ENCODE measurements around the gene SPRED2.

Gene SPRED2

GRCh38 chr2:65353927-65354326 is 78.5 kb downstream of the SPRED2 start:
- Histone ChIP-seq H3K4me1 (ENCODE audit: control insufficient read depth, low read length) (peaks cover 99% of the 10 kb centered on the region), H3K36me3 (ENCODE audit: control insufficient read depth, low read length) (no peaks in the 10 kb centered on the region; the same call in 1 of the 2 replicates), H3K79me2 (ENCODE audit: control insufficient read depth, low read length) (peaks cover 91% of the 10 kb centered on the region), H3K27ac (ENCODE audit: low read depth, low read length) (peak overlapping the region; percentile 47; the same call in 1 of the 2 replicates), H3K4me3 (ENCODE audit: low read length) (peak overlapping the region; percentile 47), H3K27me3 (ENCODE audit: control insufficient read depth, low read length) (no peaks in the 10 kb centered on the region), H4K20me1 (ENCODE audit: control insufficient read depth, insufficient read depth, low read depth, low read length) (no peaks in the 10 kb centered on the region), H3K9me2 (replicated peaks; ENCODE audit: control insufficient read depth, low read length) (no peaks in the 10 kb centered on the region), H3K9me3 (ENCODE audit: control insufficient read depth, insufficient read depth, low read length) (no peaks in the 10 kb centered on the region), H3K4me2 (ENCODE audit: low read length) (peak overlapping the region; percentile 72), H3F3A (ENCODE audit: control insufficient read depth, insufficient read depth) (peaks cover 14% of the 10 kb centered on the region; the same call in 1 of the 2 replicates)
- TF ChIP-seq EZH2phosphoT487 (IDR thresholded peaks at IDR 0.05; ENCODE audit: borderline replicate concordance, low read length) = no peak
- TF ChIP-seq CTCF (IDR thresholded peaks at IDR 0.05; ENCODE audit: low read depth, low read length, poor library complexity, severe bottlenecking) = no peak

- Histone ChIP-seq H3K36me3 (ENCODE audit: control insufficient read depth, low read length) (no peaks in the 10 kb centered on the region; the same call in 1 of the 2 replicates), H3K4me2 (ENCODE audit: low read length) (peak overlapping the region; percentile 58; the same call in 1 of the 2 replicates), H3K9me3 (ENCODE audit: control insufficient read depth, insufficient read depth, low read length) (no peaks in the 10 kb centered on the region), H3K4me3 (ENCODE audit: low read length) (no peak overlapping the region), H3K79me2 (ENCODE audit: control insufficient read depth, low read length) (peaks cover 91% of the 10 kb centered on the region), H3K9me2 (replicated peaks; ENCODE audit: control insufficient read depth, low read length) (no peaks in the 10 kb centered on the region), H3F3A (ENCODE audit: control insufficient read depth, insufficient read depth) (peaks cover 14% of the 10 kb centered on the region; the same call in 1 of the 2 replicates), H3K27me3 (ENCODE audit: control insufficient read depth, low read length) (no peaks in the 10 kb centered on the region), H3K27ac (ENCODE audit: low read depth, low read length) (no peak overlapping the region), H4K20me1 (ENCODE audit: control insufficient read depth, insufficient read depth, low read depth, low read length) (no peaks in the 10 kb centered on the region), H3K4me1 (ENCODE audit: control insufficient read depth, low read length) (peaks cover 91% of the 10 kb centered on the region)
- TF ChIP-seq EZH2phosphoT487 (IDR thresholded peaks at IDR 0.05; ENCODE audit: borderline replicate concordance, low read length) (no peak), CTCF (IDR thresholded peaks at IDR 0.05; ENCODE audit: low read depth, low read length, poor library complexity, severe bottlenecking) (peak; percentile 53)
Observed at GRCh38 chr2:65353046-65353445, 79.4 kb downstream of the SPRED2 start.

- H3K36me3 ChIP-seq (ENCODE audit: control insufficient read depth, low read length) = peaks cover 3% of the 10 kb centered on the region; the same call in 1 of the 2 replicates
- no peaks in the 10 kb centered on the region for H3K9me3 ChIP-seq (ENCODE audit: control insufficient read depth, insufficient read depth, low read length)
- H3K79me2 ChIP-seq (ENCODE audit: control insufficient read depth, low read length) = peaks cover 91% of the 10 kb centered on the region
- no peaks in the 10 kb centered on the region for H3K27me3 ChIP-seq (ENCODE audit: control insufficient read depth, low read length)
- peak overlapping the region; percentile 58 for H3K4me2 ChIP-seq (ENCODE audit: low read length)
- no peaks in the 10 kb centered on the region for H4K20me1 ChIP-seq (ENCODE audit: control insufficient read depth, insufficient read depth, low read depth, low read length)
- peak overlapping the region; percentile 42 for H3K4me3 ChIP-seq (ENCODE audit: low read length)
- no peaks in the 10 kb centered on the region for H3K9me2 ChIP-seq (replicated peaks; ENCODE audit: control insufficient read depth, low read length)
- H3K27ac ChIP-seq (ENCODE audit: low read depth, low read length) = peak overlapping the region; percentile 68
- peaks cover 81% of the 10 kb centered on the region for H3K4me1 ChIP-seq (ENCODE audit: control insufficient read depth, low read length)
- H3F3A ChIP-seq (ENCODE audit: control insufficient read depth, insufficient read depth) = peaks cover 11% of the 10 kb centered on the region; the same call in 1 of the 2 replicates
- no peak for TF ChIP-seq EZH2phosphoT487 (IDR thresholded peaks at IDR 0.05; ENCODE audit: borderline replicate concordance, low read length)
- no peak for TF ChIP-seq CTCF (IDR thresholded peaks at IDR 0.05; ENCODE audit: low read depth, low read length, poor library complexity, severe bottlenecking)
Observed at GRCh38 chr2:65351948-65352595, 80.3 kb downstream of the SPRED2 start.
